H1 (cell line): Measurements from ENCODE around the gene SLC24A3. TPM values are rescaled to one million over a fixed set of nuclear protein-coding genes. Genes with fewer than 3 reads are reported as not detected.

Experiments
- KDM4A ChIP-seq: IDR thresholded peaks from one replicate; pipeline ENCODE4 v1.7.1; 2012; ENCODE audit warnings: low read depth, mild to moderate bottlenecking, moderate library complexity, low read length, inconsistent platforms; ENCODE audit not compliant: severe bottlenecking
- POU5F1 ChIP-seq: IDR thresholded peaks from 2 replicates; pipeline ENCODE4 v1.6.1; 2011; ENCODE audit warnings: low read depth, mild to moderate bottlenecking, low read length, moderate library complexity
- TEAD4 ChIP-seq: IDR thresholded peaks from 2 replicates; pipeline ENCODE4 v1.6.1; 2012; ENCODE audit warnings: low read depth, low read length, inconsistent platforms, mixed read lengths
- polyA plus RNA-seq, 7 experiments: library from polyadenylated mRNA; depleted of rRNA in 3 of 7; stranded (reverse) in 5 of 7; unstranded in 2 of 7; fragments of >200 nt in 5 of 7; fragments of 200-250 nt in 2 of 7; gene quantifications; 1 replicate in 5 of 7; 2 replicates in 1 of 7; 4 replicates in 1 of 7; pipeline versions ENCODE4 v1.2.1 to v1.2.3, GENCODE V29; 2011 to 2013; ENCODE audit warnings: missing spikeins in 2 of 7, mixed read lengths in 2 of 7
- total RNA-seq: library from RNA; stranded (reverse); fragmentation: NEBNext Ultra II Directional; extraction: Animal tissue kit (Norgen Biotek cat#: 25700); gene quantifications from 2 replicates; pipeline ENCODE4 v1.2.1, GENCODE V29; 2021

SLC24A3 gene
- total and polyA plus RNA-seq, 2 of the 8 experiments (the other 6 are each of a cell fraction or from before 2014, with no cell fraction given): 4.5 to 6.3 TPM

DNA sequence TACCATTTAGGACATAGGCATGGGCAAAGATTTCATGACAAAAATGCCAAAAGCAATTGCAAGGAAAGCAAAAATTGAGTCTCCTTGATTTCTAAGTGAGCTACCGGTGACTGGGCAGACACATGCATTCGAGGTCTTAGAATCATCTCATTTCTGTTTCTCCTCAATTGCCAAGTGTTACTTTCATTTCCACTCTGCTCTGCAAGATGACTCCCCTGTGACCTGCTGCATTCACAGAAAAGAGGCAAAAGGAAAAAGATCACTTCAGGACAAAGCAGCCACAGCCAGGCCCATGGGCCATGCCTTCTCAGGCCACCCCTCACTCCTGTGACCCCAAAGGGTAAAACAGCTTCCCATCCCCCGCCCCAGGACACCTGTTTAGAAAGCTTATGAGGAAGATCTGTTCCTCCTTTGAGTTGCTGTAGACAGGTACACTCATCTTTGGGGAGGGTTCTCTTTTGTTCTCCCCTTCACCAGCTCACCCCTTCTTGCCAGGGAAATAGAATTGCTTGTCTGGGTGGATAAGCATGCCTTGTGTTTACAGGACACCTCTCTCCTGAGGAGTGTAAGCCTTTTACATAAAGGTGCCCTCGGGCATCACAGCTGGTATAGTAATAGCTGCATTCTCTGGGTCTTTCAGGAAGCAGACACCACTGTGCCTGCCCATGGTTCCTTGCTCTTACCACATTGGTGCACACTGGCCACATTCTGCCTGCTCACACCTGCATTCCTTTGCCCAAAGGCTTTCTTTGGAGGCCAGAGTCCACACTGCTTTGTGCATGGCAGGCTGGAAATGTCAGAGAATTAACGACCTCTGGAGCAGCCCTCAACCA lies 105.0 kb downstream of the SLC24A3 start (continued):
- TF ChIP-seq KDM4A: no peak
- no peak for TF ChIP-seq POU5F1
- no peak for TF ChIP-seq TEAD4
